ENCODE data around the gene IL23A.

GRCh38 chr12:56387152-56387736 lies 48.6 kb downstream of the IL23A start:
- TF ChIP-seq CTCF (IDR thresholded peaks at IDR 0.05; ENCODE audit: borderline replicate concordance, extremely low read depth, low read length, poor library complexity, severe bottlenecking) (no peak), EZH2 (IDR thresholded peaks at IDR 0.05; ENCODE audit: borderline replicate concordance, low read depth, low read length, severe bottlenecking) (no peak)

Data from DND-41 (cell line).